CD14-positive monocyte (primary cell): ENCODE results near the gene CSNK1G2. TPM values are rescaled to one million over a fixed set of nuclear protein-coding genes. Genes with fewer than 3 reads are reported as not detected.

Experiments
- DNase-seq, 3 donors: peaks; one replicate each; pipeline ENCODE4 v3.0.0-alpha.2; 2011 to 2022
- H2AFZ ChIP-seq: 2 replicates; pipeline ENCODE4 v1.6.0; 2012; ENCODE audit warnings: mild to moderate bottlenecking, low read depth, low read length, inconsistent platforms; ENCODE audit not compliant: insufficient read depth, poor library complexity, severe bottlenecking
- H3K27ac ChIP-seq, 2 donors: 1 replicate in 1 of 2; 2 replicates in 1 of 2; pipeline ENCODE4 v1.5.1; 2012 to 2013; ENCODE audit warnings: low read length in 2 of 2, control low read depth in 1 of 2, inconsistent platforms in 1 of 2, low read depth in 1 of 2, mild to moderate bottlenecking in 1 of 2
- H3K27me3 ChIP-seq, 2 donors: one replicate each; pipeline versions ENCODE4 v1.6.0 to v1.6.1; 2011 to 2013; ENCODE audit warnings: low read length in 2 of 2; ENCODE audit not compliant: control insufficient read depth in 2 of 2, insufficient read depth in 2 of 2
- H3K36me3 ChIP-seq, 2 donors: replicated peaks in 1 of 2; 1 replicate in 1 of 2; 2 replicates in 1 of 2; pipeline versions ENCODE4 v1.5.1 to v1.6.1; 2012 to 2013; ENCODE audit warnings: low read length in 2 of 2, control low read depth in 1 of 2, inconsistent platforms in 1 of 2, mild to moderate bottlenecking in 1 of 2; ENCODE audit not compliant: insufficient read depth in 2 of 2, control insufficient read depth in 1 of 2
- H3K4me1 ChIP-seq, 2 donors: 1 replicate in 1 of 2; 2 replicates in 1 of 2; pipeline versions ENCODE4 v1.5.1 to v1.6.1; 2012 to 2013; ENCODE audit warnings: low read length in 2 of 2, control low read depth in 1 of 2, inconsistent platforms in 1 of 2, mild to moderate bottlenecking in 1 of 2, moderate library complexity in 1 of 2; ENCODE audit not compliant: insufficient read depth in 2 of 2, control insufficient read depth in 1 of 2
- H3K4me2 ChIP-seq: replicated peaks from 2 replicates; pipeline ENCODE3; 2012; ENCODE audit warnings: low read length, moderate library complexity, mild to moderate bottlenecking; ENCODE audit not compliant: poor library complexity, severe bottlenecking; ENCODE audit errors: extremely low read depth
- H3K4me3 ChIP-seq, 3 experiments: fragments of 200-600 bp in 1 of 3; sonication (generic) in 1 of 3; replicated peaks in 1 of 3; 1 replicate in 2 of 3; 2 replicates in 1 of 3; pipeline ENCODE4 v1.5.1; 2011 to 2013; ENCODE audit warnings: low read length in 3 of 3, mild to moderate bottlenecking in 3 of 3, control low read depth in 2 of 3, low read depth in 2 of 3, inconsistent platforms in 1 of 3, moderate library complexity in 1 of 3
- H3K79me2 ChIP-seq: 2 replicates; pipeline ENCODE4 v1.6.0; 2012; ENCODE audit warnings: mild to moderate bottlenecking, control low read depth, inconsistent platforms, low read length, moderate library complexity; ENCODE audit not compliant: insufficient read depth
- H3K9ac ChIP-seq: 2 replicates; pipeline ENCODE4 v1.6.0; 2017; ENCODE audit warnings: low read length, mild to moderate bottlenecking; ENCODE audit not compliant: insufficient read depth, poor library complexity, severe bottlenecking
- H3K9me3 ChIP-seq, 2 donors: replicated peaks in 1 of 2; 1 replicate in 1 of 2; 2 replicates in 1 of 2; pipeline versions ENCODE4 v1.5.1 to v1.6.1; 2012 to 2013; ENCODE audit warnings: low read length in 2 of 2, control low read depth in 1 of 2; ENCODE audit not compliant: control insufficient read depth in 1 of 2, insufficient read depth in 1 of 2
- H4K20me1 ChIP-seq: 2 replicates; pipeline ENCODE4 v1.6.0; 2012; ENCODE audit warnings: mild to moderate bottlenecking, low read length, control low read depth, moderate library complexity; ENCODE audit not compliant: insufficient read depth
- H3K27ac Mint-ChIP-seq, 7 donors: one replicate each; pipeline ENCODE4 v1.8.0; 2020; ENCODE audit warnings: mild to moderate bottlenecking in 7 of 7, mixed read lengths in 7 of 7, moderate library complexity in 6 of 7, inconsistent platforms in 2 of 7
- H3K27me3 Mint-ChIP-seq, 3 donors: one replicate each; pipeline ENCODE4 v1.8.0; 2021 to 2022; ENCODE audit warnings: low read depth in 3 of 3, mild to moderate bottlenecking in 3 of 3, mixed read lengths in 3 of 3, moderate library complexity in 3 of 3, inconsistent platforms in 1 of 3
- H3K36me3 Mint-ChIP-seq, 2 donors: one replicate each; pipeline ENCODE4 v1.8.0; 2020; ENCODE audit warnings: mixed read lengths in 2 of 2, inconsistent platforms in 1 of 2, mild to moderate bottlenecking in 1 of 2
- H3K4me1 Mint-ChIP-seq: one replicate; pipeline ENCODE4 v1.8.0; 2020; ENCODE audit warnings: mild to moderate bottlenecking, mixed read lengths
- H3K4me3 Mint-ChIP-seq, 2 donors: one replicate each; pipeline ENCODE4 v1.8.0; 2020; ENCODE audit warnings: mild to moderate bottlenecking in 2 of 2, mixed read lengths in 2 of 2, moderate library complexity in 1 of 2
- H3K9me3 Mint-ChIP-seq, 7 donors: one replicate each; pipeline ENCODE4 v1.8.0; 2020 to 2022; ENCODE audit warnings: mixed read lengths in 7 of 7, mild to moderate bottlenecking in 6 of 7, moderate library complexity in 6 of 7, inconsistent platforms in 2 of 7
- CTCF ChIP-seq: fragments of 200-600 bp; IDR thresholded peaks from one replicate; pipeline ENCODE4 v1.8.0; 2022; ENCODE audit warnings: antibody characterized with exemption, mild to moderate bottlenecking
- WGBS: methylation state at CpG from one replicate; pipeline ENCODE4 v1.1.5; 2013; ENCODE audit warnings: missing lambda C conversion rate; ENCODE audit not compliant: insufficient coverage; 5-methylcytosine and 5-hydroxymethylcytosine counted together
- intact Hi-C, 2 donors: fragments of 100-400 bp; cut with micrococcal nuclease; formaldehyde crosslinking; loops; one replicate each; pipeline versions ENCODE4 v1.15.0 to v1.15.1; 2023
- polyA minus RNA-seq: library from RNA; depleted of rRNA, polyadenylated mRNA; stranded (reverse); fragments of >200 nt; gene quantifications from 2 replicates; pipeline ENCODE4 v1.2.3, GENCODE V29; 2012
- polyA plus RNA-seq, 3 donors: library from polyadenylated mRNA; depleted of rRNA in 1 of 3; unstranded in 2 of 3; stranded (reverse) in 1 of 3; fragments of 300-500 nt in 2 of 3; fragments of >200 nt in 1 of 3; fragmentation: Illumina TruSeq in 2 of 3; gene quantifications; 1 replicate in 2 of 3; 2 replicates in 1 of 3; pipeline ENCODE4 v1.2.3, GENCODE V29; 2012 to 2021
- total RNA-seq, 12 experiments: library from RNA in 1 of 12; stranded (reverse) in 1 of 12; fragments of 120-200 nt in 1 of 12; gene quantifications; one replicate each; pipeline ENCODE4 v1.2.4 and lab custom pipeline; 2013 to 2026; ENCODE audit warnings: mixed read lengths in 6 of 12, inconsistent platforms in 1 of 12

CSNK1G2 gene
- 109 TPM for total RNA-seq (2013)
- polyA plus RNA-seq: 100 to 1,000 TPM in 1 of 3 donors, 10 to 100 TPM in 2; 10.8 to 215 (median 20.3) TPM
- polyA minus RNA-seq: 142 and 186 TPM in 2 replicates
- total RNA-seq (lab: John Stamatoyannopoulos, UW): 26.6 to 119 (median 98.0) reads per million in 11 experiments

- Histone ChIP-seq H3K4me2 (peak within 1 kb of the TSS; percentile 75), H3K9me3 (no peaks in the 10 kb centered on the region), H3K36me3 (no peaks in the 10 kb centered on the region), H3K4me3 (peak within 1 kb of the TSS; percentile 68 to 99 (median 91)), H3K27ac (peak within 1 kb of the TSS; percentile 98 to 99), H4K20me1 (peaks cover 40% of the 10 kb centered on the region), H3K9ac (peak within 1 kb of the TSS; percentile 97), H2AFZ (peak within 1 kb of the TSS; percentile 60), H3K79me2 (peaks cover 48% of the 10 kb centered on the region), H3K4me1 (peaks cover 31 to 42% of the 10 kb centered on the region in 2 donors), H3K27me3 (no peaks in the 10 kb centered on the region)
- H3K27me3 Mint-ChIP-seq: peaks cover 0 to 4% (median 2%) of the 10 kb centered on the region in 3 donors
- peaks cover 33% of the 10 kb centered on the region for H3K4me1 Mint-ChIP-seq
- peak in 1 of 3 donors; percentile 31 for DNase-seq
- peaks cover 0 to 7% of the 10 kb centered on the region in 2 donors for H3K36me3 Mint-ChIP-seq
- peaks cover 0 to 1% (median 0%) of the 10 kb centered on the region in 7 donors for H3K9me3 Mint-ChIP-seq
- 0% methylated on average over 66 of the region's 97 CpGs for WGBS
- TF ChIP-seq CTCF: no peak
- intact Hi-C loops: no loop called here
- peak within 1 kb of the TSS; percentile 93 to 99 for H3K4me3 Mint-ChIP-seq
- peak within 1 kb of the TSS; percentile 98 to 100 (median 99) for H3K27ac Mint-ChIP-seq
Measured at GRCh38 chr19:1941146-1942077, at the start of gene CSNK1G2. CSNK1G2 (plus strand) TSS chr19:1941172; CDS start chr19:1969773, 28,601 bp downstream.

- Mint-ChIP-seq H3K9me3 (peaks cover 0 to 1% (median 0%) of the 10 kb centered on the region in 7 donors), H3K27ac (peak overlapping the region in 5 of 7 donors; percentile 25 to 83 (median 59)), H3K27me3 (peaks cover 0 to 3% (median 0%) of the 10 kb centered on the region in 3 donors), H3K4me1 (peaks cover 35% of the 10 kb centered on the region), H3K4me3 (no peak overlapping the region), H3K36me3 (no peaks in the 10 kb centered on the region)
- 86% methylated on average over 13 of the region's 17 CpGs for WGBS
- H3K27ac ChIP-seq: no peak overlapping the region
- H2AFZ ChIP-seq: no peak overlapping the region
- no peak for DNase-seq
- intact Hi-C loops: loop anchor here in 1 of 2 donors (10.0 kb wide), 1 partner anchor 151 kb away; no protein-coding TSS in a partner anchor
- no peak overlapping the region for H3K4me3 ChIP-seq
- H3K9me3 ChIP-seq: no peaks in the 10 kb centered on the region
- H3K4me1 ChIP-seq: peaks cover 39 to 41% of the 10 kb centered on the region in 2 donors
- H3K4me2 ChIP-seq: no peak overlapping the region
- H3K79me2 ChIP-seq: no peaks in the 10 kb centered on the region
- no peaks in the 10 kb centered on the region for H3K36me3 ChIP-seq
- H3K9ac ChIP-seq: no peak overlapping the region
- H3K27me3 ChIP-seq: no peaks in the 10 kb centered on the region
- TF ChIP-seq CTCF: no peak
- no peaks in the 10 kb centered on the region for H4K20me1 ChIP-seq
Measured at GRCh38 chr19:1893791-1894190, 47.2 kb upstream of the CSNK1G2 start.
